Glutamatergic neuron (in vitro differentiated cells): ENCODE measurements around the gene EML1. TPM values are rescaled to one million over a fixed set of nuclear protein-coding genes. Genes with fewer than 3 reads are reported as not detected.

ENCODE experiments used
- DNase-seq: peaks from one replicate; pipeline ENCODE4 v3.0.0; 2022
- H3K27ac Mint-ChIP-seq: one replicate; pipeline ENCODE4 v1.8.0; 2020; ENCODE audit warnings: mild to moderate bottlenecking, mixed read lengths, inconsistent platforms; ENCODE audit not compliant: unreplicated experiment
- H3K27me3 Mint-ChIP-seq: one replicate; pipeline ENCODE4 v1.8.0; 2020; ENCODE audit warnings: mild to moderate bottlenecking, moderate library complexity, mixed read lengths, inconsistent platforms; ENCODE audit not compliant: unreplicated experiment
- H3K36me3 Mint-ChIP-seq: one replicate; pipeline ENCODE4 v1.8.0; 2020; ENCODE audit warnings: mild to moderate bottlenecking, mixed read lengths, inconsistent platforms; ENCODE audit not compliant: unreplicated experiment
- H3K4me1 Mint-ChIP-seq: one replicate; pipeline ENCODE4 v1.8.0; 2020; ENCODE audit warnings: mild to moderate bottlenecking, low read depth, mixed read lengths, inconsistent platforms; ENCODE audit not compliant: unreplicated experiment
- H3K4me3 Mint-ChIP-seq: one replicate; pipeline ENCODE4 v1.8.0; 2020; ENCODE audit warnings: mild to moderate bottlenecking, mixed read lengths, inconsistent platforms; ENCODE audit not compliant: unreplicated experiment
- H3K9me3 Mint-ChIP-seq: one replicate; pipeline ENCODE4 v1.8.0; 2020; ENCODE audit warnings: mild to moderate bottlenecking, moderate library complexity, mixed read lengths, inconsistent platforms; ENCODE audit not compliant: unreplicated experiment
- total RNA-seq: library from RNA; stranded (reverse); fragmentation: NEBNext Ultra II Directional; extraction: Animal tissue kit (Norgen Biotek cat#: 25700); gene quantifications from one replicate; pipeline ENCODE4 v1.2.1, GENCODE V29; 2021; ENCODE audit not compliant: unreplicated experiment
- TF ChIP-seq, protein P1 (sequence below): fragments of 200-600 bp; sonication (generic); IDR thresholded peaks from one replicate; pipeline ENCODE4 v1.5.0; 2021; ENCODE audit not compliant: partially characterized antibody, unreplicated experiment

Gene EML1
- total RNA-seq, 1 donor from 2014 or later: 73.6 TPM

DNA sequence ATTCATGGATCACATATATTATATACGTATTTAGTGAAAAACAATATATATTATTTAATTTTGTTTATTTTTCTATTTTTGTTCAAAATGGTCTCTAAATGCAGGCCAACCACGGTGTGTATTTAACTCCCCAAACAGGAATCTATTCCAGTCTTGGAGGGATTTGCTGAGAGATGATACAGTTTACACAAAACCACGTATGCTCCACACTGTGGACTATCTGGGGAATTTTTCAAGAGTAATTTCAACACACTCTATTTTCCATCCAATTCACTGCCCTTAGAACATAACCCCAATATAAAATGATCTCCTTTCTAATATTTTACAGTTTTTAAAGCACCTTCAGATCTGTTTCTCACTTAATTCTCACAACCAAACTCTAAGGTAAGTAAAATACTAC is 15.3 kb downstream of the EML1 start:
- Mint-ChIP-seq H3K4me1 (peaks cover 52% of the 10 kb centered on the region), H3K9me3 (peaks cover 3% of the 10 kb centered on the region), H3K36me3 (no peaks in the 10 kb centered on the region), H3K27me3 (no peaks in the 10 kb centered on the region), H3K27ac (no peak overlapping the region), H3K4me3 (no peak overlapping the region)
- DNase-seq: no peak
- TF ChIP-seq, protein P1, sequence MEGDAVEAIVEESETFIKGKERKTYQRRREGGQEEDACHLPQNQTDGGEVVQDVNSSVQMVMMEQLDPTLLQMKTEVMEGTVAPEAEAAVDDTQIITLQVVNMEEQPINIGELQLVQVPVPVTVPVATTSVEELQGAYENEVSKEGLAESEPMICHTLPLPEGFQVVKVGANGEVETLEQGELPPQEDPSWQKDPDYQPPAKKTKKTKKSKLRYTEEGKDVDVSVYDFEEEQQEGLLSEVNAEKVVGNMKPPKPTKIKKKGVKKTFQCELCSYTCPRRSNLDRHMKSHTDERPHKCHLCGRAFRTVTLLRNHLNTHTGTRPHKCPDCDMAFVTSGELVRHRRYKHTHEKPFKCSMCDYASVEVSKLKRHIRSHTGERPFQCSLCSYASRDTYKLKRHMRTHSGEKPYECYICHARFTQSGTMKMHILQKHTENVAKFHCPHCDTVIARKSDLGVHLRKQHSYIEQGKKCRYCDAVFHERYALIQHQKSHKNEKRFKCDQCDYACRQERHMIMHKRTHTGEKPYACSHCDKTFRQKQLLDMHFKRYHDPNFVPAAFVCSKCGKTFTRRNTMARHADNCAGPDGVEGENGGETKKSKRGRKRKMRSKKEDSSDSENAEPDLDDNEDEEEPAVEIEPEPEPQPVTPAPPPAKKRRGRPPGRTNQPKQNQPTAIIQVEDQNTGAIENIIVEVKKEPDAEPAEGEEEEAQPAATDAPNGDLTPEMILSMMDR: no peak

DNA sequence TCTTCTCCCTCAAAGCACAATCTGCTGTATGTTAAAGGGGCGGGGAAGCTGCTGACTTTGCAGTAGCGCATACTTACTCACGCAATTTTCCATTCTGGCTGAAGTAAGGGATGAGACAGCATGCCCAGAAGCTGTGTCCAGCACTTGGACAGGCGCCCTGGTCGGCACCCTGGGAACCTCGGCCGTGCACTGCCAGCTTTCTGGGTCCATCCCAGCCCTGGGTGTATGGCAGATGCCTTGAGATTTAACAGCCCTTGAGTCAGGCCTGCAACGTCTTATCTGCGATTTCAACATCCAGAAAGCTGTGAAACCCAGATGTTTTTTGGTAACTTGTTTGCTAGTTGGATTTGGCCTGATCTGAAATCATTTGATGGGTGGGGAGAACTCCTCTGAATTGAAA is 16.1 kb downstream of the EML1 start:
- TF ChIP-seq, protein P1: no peak
- no peaks in the 10 kb centered on the region for H3K36me3 Mint-ChIP-seq
- no peak for DNase-seq
- peak overlapping the region; percentile 48 for H3K27ac Mint-ChIP-seq
- H3K27me3 Mint-ChIP-seq: no peaks in the 10 kb centered on the region
- H3K4me3 Mint-ChIP-seq: no peak overlapping the region
- H3K4me1 Mint-ChIP-seq: peaks cover 48% of the 10 kb centered on the region
- peaks cover 3% of the 10 kb centered on the region for H3K9me3 Mint-ChIP-seq

DNA sequence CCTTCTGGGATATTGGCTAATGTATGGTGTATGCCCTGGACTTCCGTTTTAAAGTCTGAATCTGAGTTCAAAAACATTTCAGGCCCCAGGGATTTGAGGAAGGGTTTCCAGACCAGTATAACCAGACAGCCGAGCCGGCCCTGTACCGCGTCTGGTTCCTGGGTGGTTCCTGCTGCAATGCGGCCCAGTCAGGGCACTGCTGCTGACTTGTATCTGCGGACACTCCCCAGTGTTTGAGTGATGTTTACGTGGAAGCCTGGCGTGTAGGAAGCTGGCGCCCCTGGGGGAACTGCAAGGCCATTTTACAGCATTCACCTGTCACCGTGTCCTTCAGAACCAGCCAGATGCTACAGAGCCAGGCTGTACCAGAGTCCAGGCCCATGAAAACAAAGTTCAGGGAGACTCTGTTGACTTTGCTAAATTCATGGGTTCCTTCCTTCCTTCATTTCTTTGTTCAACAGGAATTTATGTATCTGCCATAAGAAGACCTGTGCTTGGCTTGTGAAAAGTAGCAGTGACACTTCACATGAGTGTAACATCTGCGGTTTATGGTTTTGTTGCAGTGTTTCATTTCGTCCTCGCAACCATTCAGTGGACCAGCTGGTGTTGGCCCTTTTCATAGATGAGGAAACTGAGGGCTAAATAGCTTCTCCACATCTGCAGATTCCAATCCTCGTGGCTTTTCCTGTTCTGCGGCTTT is 16.8 kb downstream of the EML1 start:
- no peaks in the 10 kb centered on the region for H3K36me3 Mint-ChIP-seq
- TF ChIP-seq, protein P1: no peak
- peaks cover 42% of the 10 kb centered on the region for H3K4me1 Mint-ChIP-seq
- no peaks in the 10 kb centered on the region for H3K27me3 Mint-ChIP-seq
- peak overlapping the region; percentile 48 for H3K27ac Mint-ChIP-seq
- no peak overlapping the region for H3K4me3 Mint-ChIP-seq
- DNase-seq: no peak
- H3K9me3 Mint-ChIP-seq: peaks cover 1% of the 10 kb centered on the region

DNA sequence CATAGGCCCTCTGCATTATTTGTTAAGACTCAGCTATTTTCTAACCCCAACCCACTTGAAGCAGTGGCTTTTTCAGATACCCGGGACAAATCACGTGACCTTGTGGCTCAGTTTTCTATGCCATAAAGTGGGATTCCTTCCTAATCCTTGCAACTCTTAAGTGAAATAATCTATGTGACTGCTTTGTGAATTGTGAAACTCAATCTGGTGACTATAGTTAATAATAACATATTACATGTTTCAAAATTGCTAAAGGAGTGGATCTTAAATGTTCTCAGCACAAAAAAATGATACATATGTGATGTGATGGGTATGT is 17.3 kb downstream of the EML1 start:
- Mint-ChIP-seq H3K27me3 (peaks cover 1% of the 10 kb centered on the region), H3K36me3 (no peaks in the 10 kb centered on the region), H3K4me1 (peaks cover 41% of the 10 kb centered on the region), H3K4me3 (no peak overlapping the region), H3K9me3 (peaks cover 1% of the 10 kb centered on the region), H3K27ac (no peak overlapping the region)
- DNase-seq: no peak
- TF ChIP-seq, protein P1: no peak

DNA sequence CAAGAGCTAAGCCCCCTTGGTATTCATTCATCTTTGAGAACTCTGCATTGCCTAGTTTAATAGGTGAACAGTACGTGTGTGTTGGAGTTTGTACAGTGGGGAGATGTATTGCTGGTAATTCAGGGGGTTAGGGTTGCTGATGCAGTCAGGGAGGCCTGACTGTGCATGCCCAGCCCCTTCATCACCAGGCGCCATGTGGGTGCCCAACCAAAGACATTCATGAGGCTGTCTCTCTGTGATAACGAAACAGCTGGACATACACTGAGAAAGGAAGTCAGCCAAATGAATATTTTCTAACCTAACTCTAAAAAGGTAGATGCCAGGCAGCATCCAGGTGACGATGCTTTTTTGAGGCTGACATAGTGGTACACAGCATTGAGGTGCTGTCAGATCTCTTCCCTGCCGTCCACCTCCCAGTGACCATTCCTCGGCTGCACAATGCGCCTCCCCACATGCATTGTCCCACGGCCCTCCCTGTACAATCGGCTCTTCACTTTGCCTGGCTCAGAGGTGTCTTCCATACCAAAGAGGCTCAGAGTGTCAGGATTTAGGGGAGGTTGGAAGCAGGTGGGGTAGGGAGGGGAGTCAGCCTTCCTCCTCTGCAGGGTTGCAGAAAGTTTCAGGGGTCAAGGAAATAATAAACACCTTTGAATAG is 19.0 kb downstream of the EML1 start:
- Mint-ChIP-seq H3K27ac (no peak overlapping the region), H3K36me3 (no peaks in the 10 kb centered on the region), H3K27me3 (peaks cover 3% of the 10 kb centered on the region), H3K4me3 (no peak overlapping the region), H3K4me1 (peaks cover 33% of the 10 kb centered on the region), H3K9me3 (peaks cover 2% of the 10 kb centered on the region)
- TF ChIP-seq, protein P1: no peak
- DNase-seq: no peak
